Nephron progenitor cell (in vitro differentiated cells): Measurements from ENCODE around the gene AKTIP.

ENCODE experiments used
- DNase-seq: peaks from one replicate; pipeline ENCODE4 v3.0.0; 2021
- H3K27ac Mint-ChIP-seq: 2 replicates; pipeline ENCODE4 v1.8.0; 2021; ENCODE audit warnings: mild to moderate bottlenecking, moderate library complexity, mixed read lengths
- H3K27me3 Mint-ChIP-seq: 2 replicates; pipeline ENCODE4 v1.8.0; 2021; ENCODE audit warnings: mild to moderate bottlenecking, low read depth, mixed read lengths; ENCODE audit not compliant: poor library complexity
- H3K36me3 Mint-ChIP-seq: 2 replicates; pipeline ENCODE4 v1.8.0; 2021; ENCODE audit warnings: low read depth, mixed read lengths
- H3K4me1 Mint-ChIP-seq: 2 replicates; pipeline ENCODE4 v1.8.0; 2021; ENCODE audit warnings: mixed read lengths
- H3K4me3 Mint-ChIP-seq: 2 replicates; pipeline ENCODE4 v1.8.0; 2021; ENCODE audit warnings: mild to moderate bottlenecking, moderate library complexity, mixed read lengths
- H3K9me3 Mint-ChIP-seq: 2 replicates; pipeline ENCODE4 v1.8.0; 2021; ENCODE audit warnings: mild to moderate bottlenecking, moderate library complexity, mixed read lengths
- TF ChIP-seq, protein P1 (sequence below): fragments of 200-600 bp; sonication (generic); IDR thresholded peaks from 2 replicates; pipeline ENCODE4 v1.5.0; 2021; ENCODE audit warnings: antibody characterized with exemption

The AKTIP gene

GRCh38 chr16:53503991-53504663 lies 1.1 kb upstream of the AKTIP start:
- peaks cover 23% of the 10 kb centered on the region for H3K27me3 Mint-ChIP-seq
- H3K4me1 Mint-ChIP-seq: peaks cover 42% of the 10 kb centered on the region
- TF ChIP-seq, protein P1, sequence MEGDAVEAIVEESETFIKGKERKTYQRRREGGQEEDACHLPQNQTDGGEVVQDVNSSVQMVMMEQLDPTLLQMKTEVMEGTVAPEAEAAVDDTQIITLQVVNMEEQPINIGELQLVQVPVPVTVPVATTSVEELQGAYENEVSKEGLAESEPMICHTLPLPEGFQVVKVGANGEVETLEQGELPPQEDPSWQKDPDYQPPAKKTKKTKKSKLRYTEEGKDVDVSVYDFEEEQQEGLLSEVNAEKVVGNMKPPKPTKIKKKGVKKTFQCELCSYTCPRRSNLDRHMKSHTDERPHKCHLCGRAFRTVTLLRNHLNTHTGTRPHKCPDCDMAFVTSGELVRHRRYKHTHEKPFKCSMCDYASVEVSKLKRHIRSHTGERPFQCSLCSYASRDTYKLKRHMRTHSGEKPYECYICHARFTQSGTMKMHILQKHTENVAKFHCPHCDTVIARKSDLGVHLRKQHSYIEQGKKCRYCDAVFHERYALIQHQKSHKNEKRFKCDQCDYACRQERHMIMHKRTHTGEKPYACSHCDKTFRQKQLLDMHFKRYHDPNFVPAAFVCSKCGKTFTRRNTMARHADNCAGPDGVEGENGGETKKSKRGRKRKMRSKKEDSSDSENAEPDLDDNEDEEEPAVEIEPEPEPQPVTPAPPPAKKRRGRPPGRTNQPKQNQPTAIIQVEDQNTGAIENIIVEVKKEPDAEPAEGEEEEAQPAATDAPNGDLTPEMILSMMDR: no peak
- peak overlapping the region; percentile 99 for H3K27ac Mint-ChIP-seq
- H3K9me3 Mint-ChIP-seq: no peaks in the 10 kb centered on the region
- H3K36me3 Mint-ChIP-seq: peaks cover 2% of the 10 kb centered on the region
- DNase-seq: peak; percentile 14
- H3K4me3 Mint-ChIP-seq: peak overlapping the region; percentile 92

- Mint-ChIP-seq H3K36me3 (peaks cover 4% of the 10 kb centered on the region), H3K27ac (peak overlapping the region; percentile 96), H3K27me3 (peaks cover 23% of the 10 kb centered on the region), H3K4me1 (peaks cover 42% of the 10 kb centered on the region), H3K9me3 (no peaks in the 10 kb centered on the region), H3K4me3 (peak overlapping the region; percentile 92)
- peak; percentile 100 for DNase-seq
- TF ChIP-seq, protein P1: no peak
Observed at GRCh38 chr16:53503270-53503923, 388 bp upstream of the AKTIP start.

DNA sequence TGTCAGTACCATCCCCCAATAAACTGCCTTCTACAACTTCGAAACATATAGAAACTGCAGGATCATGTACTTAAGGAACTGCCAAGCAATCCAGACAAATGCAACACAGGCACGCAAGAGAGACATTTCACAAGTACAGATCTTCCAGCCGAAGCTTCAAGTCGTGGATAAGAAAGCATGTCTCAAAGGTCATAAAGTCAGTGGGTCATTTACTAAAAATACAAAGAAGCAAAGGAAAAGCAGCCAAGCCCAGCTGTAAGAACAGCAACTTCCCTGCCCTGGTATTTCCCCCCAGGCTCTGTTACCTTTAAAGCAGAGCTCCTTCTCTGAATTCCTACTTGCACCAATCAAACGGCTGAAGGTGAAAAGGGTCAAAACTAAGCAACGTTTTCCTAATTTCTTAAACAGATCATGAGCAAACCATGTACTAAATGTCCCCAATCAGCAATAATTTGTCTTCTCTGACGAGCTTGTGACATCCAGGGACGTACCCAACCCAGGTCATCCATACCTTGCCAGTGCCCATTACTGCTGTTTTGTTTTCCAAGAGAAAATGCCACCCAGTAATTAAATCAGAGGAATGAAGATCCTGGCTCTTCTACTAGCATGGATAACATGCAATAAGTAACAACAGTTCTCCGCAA lies 1.7 kb downstream of the AKTIP start:
- DNase-seq: no peak
- no peaks in the 10 kb centered on the region for H3K9me3 Mint-ChIP-seq
- no peak overlapping the region for H3K27ac Mint-ChIP-seq
- peak overlapping the region; percentile 99 for H3K4me3 Mint-ChIP-seq
- TF ChIP-seq, protein P1: no peak
- H3K4me1 Mint-ChIP-seq: peaks cover 42% of the 10 kb centered on the region
- peaks cover 23% of the 10 kb centered on the region for H3K27me3 Mint-ChIP-seq
- peaks cover 4% of the 10 kb centered on the region for H3K36me3 Mint-ChIP-seq

DNA sequence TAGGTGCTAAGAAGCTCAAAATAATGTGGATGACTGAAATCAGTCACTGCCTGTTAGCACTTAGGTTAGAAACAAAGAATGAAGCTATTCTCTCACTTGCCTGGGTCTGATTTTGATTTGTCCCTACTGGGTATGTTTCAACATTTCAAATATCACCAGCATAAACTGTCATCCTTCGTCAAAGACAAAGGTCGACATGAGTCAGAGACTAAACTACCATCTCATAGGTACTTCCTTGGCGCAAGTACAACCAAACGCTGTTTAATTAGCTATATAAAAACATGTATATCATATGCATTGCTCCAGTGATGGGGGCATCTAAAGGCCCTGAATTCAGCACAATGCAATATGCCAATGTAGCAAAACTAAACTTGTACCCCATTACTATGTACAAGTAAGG lies 4.0 kb downstream of the AKTIP start:
- Mint-ChIP-seq H3K4me3 (no peak overlapping the region), H3K27me3 (peaks cover 21% of the 10 kb centered on the region), H3K9me3 (no peaks in the 10 kb centered on the region), H3K27ac (no peak overlapping the region), H3K36me3 (peaks cover 18% of the 10 kb centered on the region), H3K4me1 (peaks cover 25% of the 10 kb centered on the region)
- no peak for DNase-seq
- TF ChIP-seq, protein P1: no peak

DNA sequence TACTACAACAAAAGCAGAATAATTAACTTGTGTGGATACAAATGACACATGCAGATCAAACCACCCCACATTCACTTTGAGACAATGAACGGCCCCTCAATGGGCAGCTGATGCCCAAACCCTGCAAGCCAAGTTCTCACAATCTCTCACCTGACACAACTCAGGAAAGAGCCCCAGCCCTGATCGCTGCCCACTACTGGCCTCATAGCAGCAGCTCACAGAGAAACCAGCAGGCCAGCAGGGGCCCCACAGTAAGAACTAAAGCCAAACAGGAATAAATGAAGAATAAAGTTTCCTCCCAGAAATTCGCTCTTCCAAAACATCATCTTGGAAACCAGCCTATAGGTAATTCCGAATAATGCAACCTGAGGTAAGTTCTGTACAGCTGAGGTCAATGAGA lies 7.7 kb downstream of the AKTIP start:
- Mint-ChIP-seq H3K4me1 (no peaks in the 10 kb centered on the region), H3K27ac (peak overlapping the region; percentile 65), H3K27me3 (peaks cover under 1% of the 10 kb centered on the region), H3K9me3 (no peaks in the 10 kb centered on the region), H3K4me3 (no peak overlapping the region), H3K36me3 (peaks cover 31% of the 10 kb centered on the region)
- TF ChIP-seq, protein P1: no peak
- DNase-seq: no peak
